ENCODE data around the gene ARHGAP24. TPM values are rescaled to one million over a fixed set of nuclear protein-coding genes. Genes with fewer than 3 reads are reported as not detected.

ARHGAP24 gene
- total and polyA plus RNA-seq, 3 experiments from 2014 or later = not detected

DNA sequence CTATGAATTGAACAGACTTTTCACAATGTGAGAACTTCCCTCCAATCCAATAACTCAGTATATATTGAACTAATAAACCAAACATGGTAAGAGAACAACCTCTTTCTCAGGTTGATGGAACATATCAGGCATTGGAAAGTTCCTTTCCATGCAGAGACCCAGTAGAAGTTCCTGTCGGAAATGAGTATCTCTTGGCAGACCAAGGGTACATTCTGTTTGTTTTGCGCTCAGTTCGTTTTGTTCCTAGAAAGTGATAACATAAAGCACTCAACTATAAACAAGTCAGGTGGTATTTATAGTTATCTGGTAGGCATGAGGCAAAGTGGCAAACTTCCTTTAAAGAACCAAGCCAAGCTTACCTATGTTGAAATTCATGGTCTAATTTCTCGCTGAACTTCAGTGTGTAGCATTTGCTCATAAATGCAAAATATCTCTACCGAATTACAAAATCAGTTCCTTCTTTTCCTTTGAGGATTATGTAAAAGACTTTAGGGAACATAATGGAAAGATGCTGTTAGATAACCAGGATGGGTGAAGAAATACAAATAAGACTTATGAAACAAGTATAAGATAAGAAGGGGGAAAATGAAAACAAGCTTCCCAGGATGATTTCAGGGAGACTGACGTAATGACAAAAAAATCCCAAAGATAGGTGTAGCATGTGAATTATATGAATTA lies 120.3 kb downstream of the ARHGAP24 start:
- H3K4me3 Mint-ChIP-seq = no peak overlapping the region

GRCh38 chr4:85595796-85596559 lies 121.0 kb downstream of the ARHGAP24 start:
- Mint-ChIP-seq H3K4me3 (no peak overlapping the region), H3K27ac (no peak overlapping the region), H3K4me1 (no peaks in the 10 kb centered on the region), H3K27me3 (no peaks in the 10 kb centered on the region), H3K36me3 (no peaks in the 10 kb centered on the region), H3K9me3 (peaks cover 0 to 22% (median 11%) of the 10 kb centered on the region in 5 donors)
- H3K9me3 ChIP-seq (ENCODE audit: low read length) = no peaks in the 10 kb centered on the region
- H3K27me3 ChIP-seq (ENCODE audit: insufficient read depth, low read length, poor library complexity, severe bottlenecking) = no peaks in the 10 kb centered on the region
- no peak overlapping the region for H3K27ac ChIP-seq (ENCODE audit: low read depth, low read length)
- no peak overlapping the region for H3K4me3 ChIP-seq (ENCODE audit: low read length)
- DNase-seq = no peak
- ChIA-PET POLR2A (no interaction called here), CTCF (no interaction called here)
- no peaks in the 10 kb centered on the region for H3K36me3 ChIP-seq (ENCODE audit: insufficient read depth, low read length)
- no peaks in the 10 kb centered on the region for H3K4me1 ChIP-seq (ENCODE audit: insufficient read depth, low read length)

More for the DNA sequence above, 120.3 kb downstream of the ARHGAP24 start:
- Histone ChIP-seq H3K36me3 (ENCODE audit: insufficient read depth, low read length) (no peaks in the 10 kb centered on the region), H3K9me3 (ENCODE audit: low read length) (no peaks in the 10 kb centered on the region), H3K4me3 (ENCODE audit: low read length) (no peak overlapping the region), H3K4me1 (ENCODE audit: insufficient read depth, low read length) (no peaks in the 10 kb centered on the region), H3K27ac (ENCODE audit: low read depth, low read length) (no peak overlapping the region), H3K27me3 (ENCODE audit: insufficient read depth, low read length, poor library complexity, severe bottlenecking) (no peaks in the 10 kb centered on the region)
- H3K9me3 Mint-ChIP-seq = peaks cover 0 to 22% (median 11%) of the 10 kb centered on the region in 5 donors
- no peaks in the 10 kb centered on the region for H3K4me1 Mint-ChIP-seq
- ChIA-PET POLR2A (no interaction called here), CTCF (no interaction called here)
- no peak for DNase-seq
- H3K36me3 Mint-ChIP-seq = no peaks in the 10 kb centered on the region
- no peaks in the 10 kb centered on the region for H3K27me3 Mint-ChIP-seq
- H3K27ac Mint-ChIP-seq = no peak overlapping the region

- Mint-ChIP-seq H3K27ac (no peak overlapping the region), H3K36me3 (no peaks in the 10 kb centered on the region), H3K4me3 (no peak overlapping the region), H3K27me3 (no peaks in the 10 kb centered on the region), H3K9me3 (peaks cover 0 to 12% (median 5%) of the 10 kb centered on the region in 5 donors), H3K4me1 (no peaks in the 10 kb centered on the region)
- no peak overlapping the region for H3K27ac ChIP-seq (ENCODE audit: low read depth, low read length)
- no peak overlapping the region for H3K4me3 ChIP-seq (ENCODE audit: low read length)
- POLR2A ChIA-PET = no interaction called here
- CTCF ChIA-PET = no interaction called here
- no peaks in the 10 kb centered on the region for H3K4me1 ChIP-seq (ENCODE audit: insufficient read depth, low read length)
- no peak for DNase-seq
- H3K9me3 ChIP-seq (ENCODE audit: low read length) = no peaks in the 10 kb centered on the region
- H3K36me3 ChIP-seq (ENCODE audit: insufficient read depth, low read length) = no peaks in the 10 kb centered on the region
- no peaks in the 10 kb centered on the region for H3K27me3 ChIP-seq (ENCODE audit: insufficient read depth, low read length, poor library complexity, severe bottlenecking)
These were observed 124.0 kb downstream of the ARHGAP24 start for GRCh38 chr4:85598936-85599335.

DNA sequence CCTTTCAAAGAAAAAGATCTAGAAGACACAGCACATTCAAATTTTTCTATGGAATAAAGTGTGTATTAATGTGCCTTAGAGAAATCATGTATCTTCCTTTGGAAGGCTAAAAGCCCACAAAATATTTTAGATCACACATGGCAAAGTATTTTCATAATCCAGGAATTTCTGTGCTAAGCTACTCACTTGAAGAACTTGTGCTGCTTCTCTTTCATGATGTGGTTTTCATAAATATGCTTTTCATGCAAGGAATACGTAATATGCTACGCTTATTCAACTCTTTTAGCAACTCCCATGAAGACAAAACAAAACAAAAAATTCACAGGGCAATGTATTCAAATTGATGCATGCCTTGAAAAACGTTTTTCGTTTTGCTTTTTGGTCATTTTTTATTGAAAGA lies 125.6 kb downstream of the ARHGAP24 start:
- no peaks in the 10 kb centered on the region for H3K9me3 ChIP-seq (ENCODE audit: low read length)
- H3K4me1 Mint-ChIP-seq = no peaks in the 10 kb centered on the region
- no peaks in the 10 kb centered on the region for H3K36me3 ChIP-seq (ENCODE audit: insufficient read depth, low read length)
- H3K4me3 ChIP-seq (ENCODE audit: low read length) = no peak overlapping the region
- ChIA-PET POLR2A (no interaction called here), CTCF (no interaction called here)
- H3K27ac ChIP-seq (ENCODE audit: low read depth, low read length) = no peak overlapping the region
- no peak for DNase-seq
- H3K27ac Mint-ChIP-seq = no peak overlapping the region
- H3K4me3 Mint-ChIP-seq = no peak overlapping the region
- no peaks in the 10 kb centered on the region for H3K27me3 ChIP-seq (ENCODE audit: insufficient read depth, low read length, poor library complexity, severe bottlenecking)
- no peaks in the 10 kb centered on the region for H3K27me3 Mint-ChIP-seq
- no peaks in the 10 kb centered on the region for H3K36me3 Mint-ChIP-seq
- no peaks in the 10 kb centered on the region for H3K4me1 ChIP-seq (ENCODE audit: insufficient read depth, low read length)
- H3K9me3 Mint-ChIP-seq = peaks cover 0 to 6% (median 5%) of the 10 kb centered on the region in 5 donors

- H3K4me1 ChIP-seq (ENCODE audit: insufficient read depth, low read length) = no peaks in the 10 kb centered on the region
- H3K27me3 ChIP-seq (ENCODE audit: insufficient read depth, low read length, poor library complexity, severe bottlenecking) = no peaks in the 10 kb centered on the region
- DNase-seq = no peak
- Mint-ChIP-seq H3K36me3 (no peaks in the 10 kb centered on the region), H3K4me1 (no peaks in the 10 kb centered on the region), H3K27ac (no peak overlapping the region), H3K9me3 (peaks cover 2 to 8% (median 7%) of the 10 kb centered on the region in 5 donors), H3K27me3 (no peaks in the 10 kb centered on the region), H3K4me3 (no peak overlapping the region)
- ChIA-PET POLR2A (no interaction called here), CTCF (no interaction called here)
- no peaks in the 10 kb centered on the region for H3K36me3 ChIP-seq (ENCODE audit: insufficient read depth, low read length)
- H3K9me3 ChIP-seq (ENCODE audit: low read length) = no peaks in the 10 kb centered on the region
- no peak overlapping the region for H3K4me3 ChIP-seq (ENCODE audit: low read length)
- no peak overlapping the region for H3K27ac ChIP-seq (ENCODE audit: low read depth, low read length)
These were observed 128.7 kb downstream of the ARHGAP24 start for GRCh38 chr4:85603437-85604336.

DNA sequence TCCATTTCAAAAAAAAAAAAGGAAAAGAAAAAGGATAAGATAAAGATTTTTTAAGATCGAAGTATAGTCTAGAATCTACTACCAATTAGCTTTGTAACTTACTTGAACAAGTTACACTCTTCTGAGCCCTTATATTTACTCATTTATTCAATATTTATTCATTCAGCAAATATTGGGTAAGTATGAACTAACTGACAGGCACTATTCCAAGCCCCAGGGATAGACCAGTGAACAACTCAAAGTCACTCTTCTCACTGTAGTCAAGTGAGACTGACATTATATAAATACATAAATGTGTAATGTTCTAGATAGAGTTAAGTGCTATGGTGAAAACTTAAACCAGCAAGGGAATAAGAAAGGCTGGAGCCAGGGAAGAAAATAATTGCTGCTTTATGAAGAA lies 131.6 kb downstream of the ARHGAP24 start:
- H3K4me1 Mint-ChIP-seq = no peaks in the 10 kb centered on the region
- H3K4me3 Mint-ChIP-seq = no peak overlapping the region
- CTCF ChIA-PET = no interaction called here
- Histone ChIP-seq H3K4me3 (ENCODE audit: low read length) (no peak overlapping the region), H3K27me3 (ENCODE audit: insufficient read depth, low read length, poor library complexity, severe bottlenecking) (no peaks in the 10 kb centered on the region), H3K27ac (ENCODE audit: low read depth, low read length) (no peak overlapping the region), H3K9me3 (ENCODE audit: low read length) (no peaks in the 10 kb centered on the region), H3K4me1 (ENCODE audit: insufficient read depth, low read length) (no peaks in the 10 kb centered on the region), H3K36me3 (ENCODE audit: insufficient read depth, low read length) (no peaks in the 10 kb centered on the region)
- DNase-seq = no peak
- POLR2A ChIA-PET = no interaction called here
- no peaks in the 10 kb centered on the region for H3K27me3 Mint-ChIP-seq
- H3K27ac Mint-ChIP-seq = no peak overlapping the region
- H3K9me3 Mint-ChIP-seq = peaks cover 2 to 10% (median 3%) of the 10 kb centered on the region in 5 donors
- no peaks in the 10 kb centered on the region for H3K36me3 Mint-ChIP-seq

GRCh38 chr4:85607624-85608023 lies 132.7 kb downstream of the ARHGAP24 start:
- no peaks in the 10 kb centered on the region for H3K9me3 ChIP-seq (ENCODE audit: low read length)
- no peak overlapping the region for H3K27ac ChIP-seq (ENCODE audit: low read depth, low read length)
- H3K36me3 ChIP-seq (ENCODE audit: insufficient read depth, low read length) = no peaks in the 10 kb centered on the region
- H3K4me3 ChIP-seq (ENCODE audit: low read length) = no peak overlapping the region
- Mint-ChIP-seq H3K9me3 (peaks cover 2 to 10% (median 3%) of the 10 kb centered on the region in 5 donors), H3K4me3 (no peak overlapping the region), H3K36me3 (no peaks in the 10 kb centered on the region), H3K4me1 (no peaks in the 10 kb centered on the region), H3K27ac (no peak overlapping the region), H3K27me3 (no peaks in the 10 kb centered on the region)
- H3K4me1 ChIP-seq (ENCODE audit: insufficient read depth, low read length) = no peaks in the 10 kb centered on the region
- DNase-seq = no peak
- ChIA-PET POLR2A (no interaction called here), CTCF (no interaction called here)
- no peaks in the 10 kb centered on the region for H3K27me3 ChIP-seq (ENCODE audit: insufficient read depth, low read length, poor library complexity, severe bottlenecking)

DNA sequence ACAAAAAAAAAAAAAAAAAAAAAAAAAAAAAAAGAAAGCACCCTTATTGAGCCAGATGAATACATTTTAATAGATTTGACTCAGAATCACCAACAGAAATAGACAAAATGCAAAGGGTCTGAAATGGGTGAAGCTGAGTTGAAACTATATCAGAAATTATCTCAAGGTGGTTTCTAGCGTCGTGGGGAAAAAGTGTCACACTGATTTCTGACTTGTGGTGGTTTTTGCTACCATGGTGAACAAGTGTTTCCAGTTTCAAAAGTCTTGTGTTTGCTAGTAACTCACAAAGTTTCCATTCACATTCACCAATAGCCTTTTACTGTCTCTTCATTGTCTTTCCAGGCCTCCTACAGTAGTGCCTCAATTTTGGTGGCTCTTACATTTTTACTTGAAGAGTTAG lies 135.5 kb downstream of the ARHGAP24 start:
- peaks cover 2 to 5% (median 3%) of the 10 kb centered on the region in 5 donors for H3K9me3 Mint-ChIP-seq
- Histone ChIP-seq H3K4me3 (ENCODE audit: low read length) (no peak overlapping the region), H3K9me3 (ENCODE audit: low read length) (no peaks in the 10 kb centered on the region), H3K27ac (ENCODE audit: low read depth, low read length) (no peak overlapping the region), H3K27me3 (ENCODE audit: insufficient read depth, low read length, poor library complexity, severe bottlenecking) (no peaks in the 10 kb centered on the region), H3K36me3 (ENCODE audit: insufficient read depth, low read length) (no peaks in the 10 kb centered on the region), H3K4me1 (ENCODE audit: insufficient read depth, low read length) (no peaks in the 10 kb centered on the region)
- no peaks in the 10 kb centered on the region for H3K4me1 Mint-ChIP-seq
- no peak for DNase-seq
- ChIA-PET CTCF (no interaction called here), POLR2A (no interaction called here)
- no peaks in the 10 kb centered on the region for H3K36me3 Mint-ChIP-seq
- H3K27ac Mint-ChIP-seq = no peak overlapping the region
- no peak overlapping the region for H3K4me3 Mint-ChIP-seq
- H3K27me3 Mint-ChIP-seq = no peaks in the 10 kb centered on the region
